ENCODE measurements around the gene CHRM1. TPM values are rescaled to one million over a fixed set of nuclear protein-coding genes. Genes with fewer than 3 reads are reported as not detected.

Gene CHRM1
- total RNA-seq, 1 donor from 2014 or later, result 4.7 TPM

GRCh38 chr11:62923601-62924411, 2.6 kb upstream of the CHRM1 start:
- Histone ChIP-seq H3K4me1 (peaks cover 27% of the 10 kb centered on the region), H3K27me3 (peaks cover 76% of the 10 kb centered on the region), H3K9me3 (no peaks in the 10 kb centered on the region), H3K4me3 (no peak overlapping the region), H3K27ac (no peak overlapping the region), H3K36me3 (no peaks in the 10 kb centered on the region)
- no peak for TF ChIP-seq CTCF (IDR thresholded peaks at IDR 0.05)
- ATAC-seq (no peak), DNase-seq (peak; percentile 61)
- intact Hi-C loops (cut with DNase I), result no loop called here

- H3K27me3 ChIP-seq, result peaks cover 70% of the 10 kb centered on the region
- peaks cover 27% of the 10 kb centered on the region for H3K4me1 ChIP-seq
- intact Hi-C loops (cut with DNase I), result no loop called here
- ATAC-seq (peak; percentile 13), DNase-seq (peak; percentile 65)
- H3K27ac ChIP-seq, result no peak overlapping the region
- no peaks in the 10 kb centered on the region for H3K9me3 ChIP-seq
- no peak overlapping the region for H3K4me3 ChIP-seq
- no peaks in the 10 kb centered on the region for H3K36me3 ChIP-seq
- TF ChIP-seq CTCF (IDR thresholded peaks at IDR 0.05), result peak; percentile 26
Observed at GRCh38 chr11:62922653-62923431, 1.7 kb upstream of the CHRM1 start.

GRCh38 chr11:62922189-62922589, 1.0 kb upstream of the CHRM1 start:
- ATAC-seq (no peak), DNase-seq (no peak)
- Histone ChIP-seq H3K9me3 (no peaks in the 10 kb centered on the region), H3K4me3 (no peak overlapping the region), H3K36me3 (no peaks in the 10 kb centered on the region), H3K27ac (no peak overlapping the region), H3K4me1 (peaks cover 27% of the 10 kb centered on the region), H3K27me3 (peaks cover 64% of the 10 kb centered on the region)
- intact Hi-C loops (cut with DNase I), result no loop called here
- no peak for TF ChIP-seq CTCF (IDR thresholded peaks at IDR 0.05)

- DNase-seq (no peak), ATAC-seq (peak; percentile 51)
- intact Hi-C loops (cut with DNase I), result no loop called here
- peak overlapping the region; percentile 31 for H3K4me3 ChIP-seq
- H3K27ac ChIP-seq, result peak overlapping the region; percentile 17
- H3K9me3 ChIP-seq, result no peaks in the 10 kb centered on the region
- peaks cover 27% of the 10 kb centered on the region for H3K4me1 ChIP-seq
- H3K36me3 ChIP-seq, result no peaks in the 10 kb centered on the region
- peaks cover 59% of the 10 kb centered on the region for H3K27me3 ChIP-seq
- TF ChIP-seq CTCF (IDR thresholded peaks at IDR 0.05), result no peak
Observed at GRCh38 chr11:62921573-62922188, 518 bp upstream of the CHRM1 start.

GRCh38 chr11:62919898-62920640, 1.1 kb downstream of the CHRM1 start:
- Histone ChIP-seq H3K27me3 (peaks cover 43% of the 10 kb centered on the region), H3K9me3 (no peaks in the 10 kb centered on the region), H3K36me3 (no peaks in the 10 kb centered on the region), H3K4me3 (peak overlapping the region; percentile 14), H3K4me1 (peaks cover 16% of the 10 kb centered on the region), H3K27ac (peak overlapping the region; percentile 17)
- no peak for TF ChIP-seq CTCF (IDR thresholded peaks at IDR 0.05)
- DNase-seq, result no peak
- intact Hi-C loops (cut with DNase I), result no loop called here
- no peak for ATAC-seq

All from upper lobe of right lung (tissue), 1 donor.